ENCODE data around the gene EID1.
"Not testable (repeated sequence)": the region's sequence is repeated elsewhere in the genome, so short reads cannot be mapped to it uniquely, and the experiment has no call there.

The EID1 gene

DNA sequence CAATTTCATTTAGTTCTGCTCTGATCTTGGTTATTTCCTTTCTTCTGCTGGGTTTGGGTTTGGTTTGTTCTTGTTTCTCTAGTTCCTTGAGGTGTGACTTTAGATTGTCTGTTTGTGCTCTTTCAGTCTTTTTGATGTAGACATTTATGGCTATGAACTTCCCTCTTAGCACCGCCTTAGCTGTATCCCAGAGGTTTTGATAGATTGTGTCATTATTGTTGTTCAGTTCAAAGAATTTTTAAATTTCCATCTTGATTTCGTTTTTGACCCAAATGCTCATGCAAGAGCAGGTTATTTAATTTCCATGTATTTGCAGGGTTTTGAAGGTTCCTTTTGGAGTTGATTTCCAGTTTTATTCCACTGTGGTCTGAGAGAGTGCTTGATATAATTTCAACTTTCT, 32.6 kb downstream of the EID1 start:
- not testable (repeated sequence) for DNase-seq (ENCODE audit: low read depth, low spot score)

GRCh38 chr15:48913141-48913540, 35.2 kb downstream of the EID1 start:
- DNase-seq (ENCODE audit: low read depth, low spot score): no peak

DNA sequence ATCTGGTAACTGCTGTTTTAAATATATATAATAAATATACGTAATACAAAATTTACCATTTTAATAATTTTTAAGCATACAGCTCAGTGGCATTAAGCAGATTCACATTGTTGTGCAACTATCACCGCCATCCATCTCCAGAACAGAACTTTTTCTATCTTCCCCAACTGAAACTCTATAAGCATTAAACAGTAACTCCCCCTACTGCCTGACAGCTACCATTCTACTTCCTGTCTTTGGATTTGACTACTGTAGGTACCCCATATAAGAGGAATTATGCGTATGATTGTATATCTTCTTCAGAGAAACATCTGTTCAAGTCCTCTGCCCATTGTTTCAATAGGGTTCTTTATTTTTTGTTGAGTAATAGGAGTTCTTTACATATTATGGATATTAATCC, 36.8 kb downstream of the EID1 start:
- DNase-seq (ENCODE audit: low read depth, low spot score): no peak

DNA sequence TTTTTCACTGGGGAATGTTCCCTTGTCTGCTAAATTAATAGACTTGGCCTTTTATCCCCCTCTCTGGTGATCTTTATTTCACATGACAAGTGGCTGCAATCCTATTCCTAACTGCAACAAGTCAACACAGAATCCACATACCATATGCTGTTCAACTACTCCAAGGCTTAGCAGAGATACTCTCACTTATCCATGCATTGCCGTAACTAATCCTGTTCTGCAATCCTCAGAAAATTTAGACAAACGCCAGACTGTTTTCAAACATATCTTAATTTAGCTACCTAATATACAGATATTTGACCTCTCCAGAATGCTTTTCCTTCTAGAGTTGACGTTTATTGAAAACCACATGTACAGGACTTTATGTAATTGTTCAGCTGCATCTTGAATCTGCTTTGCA, 37.9 kb downstream of the EID1 start:
- DNase-seq (ENCODE audit: low read depth, low spot score): no peak

- DNase-seq (ENCODE audit: low read depth, low spot score): no peak
These were observed 38.8 kb downstream of the EID1 start for GRCh38 chr15:48916721-48917120.

GRCh38 chr15:48922046-48922445, 44.1 kb downstream of the EID1 start:
- no peak for DNase-seq (ENCODE audit: low read depth, low spot score)

GRCh38 chr15:48924528-48925393, 46.8 kb downstream of the EID1 start:
- no peak for DNase-seq (ENCODE audit: low read depth, low spot score)

GRCh38 chr15:48925714-48926223, 47.8 kb downstream of the EID1 start:
- DNase-seq (ENCODE audit: low read depth, low spot score): no peak

GRCh38 chr15:48928877-48929538, 51.1 kb downstream of the EID1 start:
- DNase-seq (ENCODE audit: low read depth, low spot score): no peak

DNA sequence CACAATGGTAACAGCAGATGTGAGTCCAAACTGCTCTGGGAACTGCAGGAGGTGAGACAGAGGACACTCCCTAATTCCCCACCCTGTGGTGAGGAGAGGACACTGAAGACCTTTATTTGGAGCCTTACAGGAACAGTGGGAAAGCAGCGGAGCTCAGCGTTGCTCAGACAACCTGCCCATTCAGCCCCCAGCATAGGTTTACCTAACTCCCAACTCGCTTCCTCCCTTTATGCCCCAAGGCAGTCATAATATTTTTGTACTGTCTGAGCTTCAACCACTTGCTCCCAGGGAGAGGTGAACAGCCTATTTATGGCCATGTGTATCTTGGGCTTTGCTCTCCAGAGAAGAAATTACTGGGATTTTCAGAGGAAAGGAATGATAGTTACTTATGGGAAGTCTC, 51.7 kb downstream of the EID1 start:
- no peak for DNase-seq (ENCODE audit: low read depth, low spot score)

Measured in activated CD4-positive, CD25-positive, alpha-beta regulatory T cell treated with anti-CD3 and anti-CD28 coated beads, Interleukin-2, amount 50 U/mL, for 16 hours (primary cell).